Peyer's patch (tissue), 4 donors: Measurements from ENCODE around the gene LHB. TPM values are rescaled to one million over a fixed set of nuclear protein-coding genes. Genes with fewer than 3 reads are reported as not detected.

Experiments
- DNase-seq, 3 donors: peaks; one replicate each; pipeline ENCODE4 v3.0.0-alpha.2; 2017 to 2019
- H3K27ac ChIP-seq, 4 donors: fragments of 200-600 bp; sonication (generic); one replicate each; pipeline ENCODE4 v1.5.1; 2016 to 2019
- H3K27me3 ChIP-seq, 2 donors: fragments of 200-600 bp; sonication (generic); one replicate each; pipeline ENCODE4 v1.5.1; 2019
- H3K36me3 ChIP-seq, 3 donors: fragments of 200-600 bp; sonication (generic); one replicate each; pipeline ENCODE4 v1.5.1; 2016 to 2019
- H3K4me1 ChIP-seq, 4 donors: fragments of 200-600 bp; sonication (generic); one replicate each; pipeline ENCODE4 v1.5.1; 2016 to 2019
- H3K4me3 ChIP-seq, 4 donors: fragments of 200-600 bp; sonication (generic); 1 replicate in 3 of 4; 2 replicates in 1 of 4; pipeline ENCODE4 v1.5.1; 2016 to 2019; ENCODE audit warnings: mild to moderate bottlenecking in 1 of 4
- H3K9me3 ChIP-seq, 4 donors: fragments of 200-600 bp; sonication (generic); one replicate each; pipeline ENCODE4 v1.5.1; 2016 to 2019; ENCODE audit warnings: mild to moderate bottlenecking in 1 of 4
- POLR2A ChIP-seq, 2 donors: fragments of 450-650 bp; IDR thresholded peaks; one replicate each; pipeline ENCODE4 v1.5.1; 2017; ENCODE audit warnings: antibody characterized with exemption in 2 of 2, mild to moderate bottlenecking in 2 of 2, moderate library complexity in 2 of 2
- small RNA-seq, 2 donors: library from RNA; depleted of rRNA; stranded (forward); fragments of <200 nt; gene quantifications; one replicate each; pipeline ENCODE3, GENCODE V24; 2016
- total RNA-seq, 4 donors: library from RNA; depleted of rRNA; stranded (reverse); fragments of >200 nt; gene quantifications; one replicate each; pipeline ENCODE4 v1.1.0, GENCODE V29; 2016
- TF ChIP-seq, protein P1 (sequence below), 6 experiments: fragments of 450-650 bp in 4 of 6; fragments of 200-600 bp in 2 of 6; sonication (generic) in 1 of 6; IDR thresholded peaks; one replicate each; pipeline ENCODE4 v1.5.1; 2017 to 2019; ENCODE audit warnings: antibody characterized with exemption in 6 of 6, mild to moderate bottlenecking in 3 of 6, moderate library complexity in 1 of 6

LHB gene
- total RNA-seq, 4 donors from 2014 or later: 15.8 TPM; not detected in 3

GRCh38 chr19:48967346-48968178 lies 49.3 kb downstream of the LHB start:
- TF ChIP-seq POLR2A (IDR thresholded peaks at IDR 0.05): no peak
- TF ChIP-seq, protein P1, sequence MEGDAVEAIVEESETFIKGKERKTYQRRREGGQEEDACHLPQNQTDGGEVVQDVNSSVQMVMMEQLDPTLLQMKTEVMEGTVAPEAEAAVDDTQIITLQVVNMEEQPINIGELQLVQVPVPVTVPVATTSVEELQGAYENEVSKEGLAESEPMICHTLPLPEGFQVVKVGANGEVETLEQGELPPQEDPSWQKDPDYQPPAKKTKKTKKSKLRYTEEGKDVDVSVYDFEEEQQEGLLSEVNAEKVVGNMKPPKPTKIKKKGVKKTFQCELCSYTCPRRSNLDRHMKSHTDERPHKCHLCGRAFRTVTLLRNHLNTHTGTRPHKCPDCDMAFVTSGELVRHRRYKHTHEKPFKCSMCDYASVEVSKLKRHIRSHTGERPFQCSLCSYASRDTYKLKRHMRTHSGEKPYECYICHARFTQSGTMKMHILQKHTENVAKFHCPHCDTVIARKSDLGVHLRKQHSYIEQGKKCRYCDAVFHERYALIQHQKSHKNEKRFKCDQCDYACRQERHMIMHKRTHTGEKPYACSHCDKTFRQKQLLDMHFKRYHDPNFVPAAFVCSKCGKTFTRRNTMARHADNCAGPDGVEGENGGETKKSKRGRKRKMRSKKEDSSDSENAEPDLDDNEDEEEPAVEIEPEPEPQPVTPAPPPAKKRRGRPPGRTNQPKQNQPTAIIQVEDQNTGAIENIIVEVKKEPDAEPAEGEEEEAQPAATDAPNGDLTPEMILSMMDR (IDR thresholded peaks at IDR 0.05): no peak
- H3K4me1 ChIP-seq: peaks cover 0 to 33% (median 28%) of the 10 kb centered on the region in 4 donors

GRCh38 chr19:48966541-48967345 lies 50.1 kb downstream of the LHB start:
- H3K4me1 ChIP-seq: peaks cover 0 to 40% (median 32%) of the 10 kb centered on the region in 4 donors
- no peak for DNase-seq
- H3K36me3 ChIP-seq: peaks cover 0 to 48% (median 0%) of the 10 kb centered on the region in 3 donors

More at GRCh38 chr19:48967346-48968178, 49.3 kb downstream of the LHB start:
- peak overlapping the region in 2 of 4 donors; percentile 72 to 91 for H3K4me3 ChIP-seq
- H3K36me3 ChIP-seq: peaks cover 0 to 56% (median 0%) of the 10 kb centered on the region in 3 donors
- DNase-seq: peak in 1 of 3 donors; percentile 62
- H3K27me3 ChIP-seq: no peaks in the 10 kb centered on the region
- H3K27ac ChIP-seq: peak overlapping the region in 3 of 4 donors; percentile 46 to 96 (median 95)
- H3K9me3 ChIP-seq: no peaks in the 10 kb centered on the region

More at GRCh38 chr19:48966541-48967345, 50.1 kb downstream of the LHB start:
- no peaks in the 10 kb centered on the region for H3K27me3 ChIP-seq
- H3K27ac ChIP-seq: peak overlapping the region; percentile 80 to 96 (median 96)
- H3K4me3 ChIP-seq: peak overlapping the region; percentile 58 to 91 (median 74)
- TF ChIP-seq, protein P1 (IDR thresholded peaks at IDR 0.05): no peak
- no peak for TF ChIP-seq POLR2A (IDR thresholded peaks at IDR 0.05)
- no peaks in the 10 kb centered on the region for H3K9me3 ChIP-seq

Small RNA genes within 50 kb of the gene (small RNA-seq; reads per million reads assigned to genes)
- gene MIR6798: 0 to 0.13 reads per million in 2 donors

Other genes starting within 250 kb of the LHB start
- 10 to 100 TPM; 22.4 to 53.6 (median 30.2) TPM for gene BCAT2, start 206.1 kb downstream of the LHB start, total RNA-seq
- gene HSD17B14, start 180.6 kb downstream of the LHB start, total RNA-seq: 1 to 10 TPM in 3 of 4 donors, not detected in 1; 2.0 to 8.8 (median 2.8) TPM
- 10 to 100 TPM in 1 of 4 donors, 1 to 10 TPM in 3; 2.8 to 38.8 (median 5.9) TPM for gene PLEKHA4, start 148.5 kb downstream of the LHB start, total RNA-seq
- gene PPP1R15A, start 144.7 kb downstream of the LHB start, total RNA-seq: 100 to 1,000 TPM in 2 of 4 donors, 10 to 100 TPM in 2; 39.2 to 198 (median 80.3) TPM
- not detected for gene TULP2, start 118.3 kb downstream of the LHB start, total RNA-seq
- gene NUCB1, start 116.8 kb downstream of the LHB start, total RNA-seq: 100 to 1,000 TPM; 154 to 506 (median 444) TPM
- 10 to 100 TPM in 3 of 4 donors, not detected in 1; 14.6 to 55.5 (median 45.9) TPM for gene DHDH, start 83.4 kb downstream of the LHB start, total RNA-seq
- gene BAX, start 62.2 kb downstream of the LHB start, total RNA-seq: 100 to 1,000 TPM in 3 of 4 donors, 10 to 100 TPM in 1; 71.0 to 138 (median 104) TPM
- gene FTL, start 51.8 kb downstream of the LHB start, total RNA-seq: 1,000 to 10,000 TPM; 5,249 to 9,852 (median 6,180) TPM
- 10 to 100 TPM; 24.8 to 61.8 (median 44.0) TPM for gene GYS1, start 23.8 kb downstream of the LHB start, total RNA-seq
- gene RUVBL2, start 23.2 kb downstream of the LHB start, total RNA-seq: 100 to 1,000 TPM in 1 of 4 donors, 10 to 100 TPM in 3; 34.2 to 111 (median 42.8) TPM
- not detected for gene CGB3, start 7.2 kb upstream of the LHB start, total RNA-seq
- gene CGB2, start 14.8 kb upstream of the LHB start, total RNA-seq: not detected
- gene CGB1, start 19.8 kb upstream of the LHB start, total RNA-seq: not detected
- not detected for gene CGB5, start 26.8 kb upstream of the LHB start, total RNA-seq
- not detected for gene CGB8, start 32.0 kb upstream of the LHB start, total RNA-seq
- not detected for gene CGB7, start 40.7 kb upstream of the LHB start, total RNA-seq
- gene NTF4, start 47.7 kb upstream of the LHB start, total RNA-seq: not detected
- gene KCNA7, start 55.6 kb upstream of the LHB start, total RNA-seq: not detected
- 100 to 1,000 TPM; 240 to 520 (median 395) TPM for gene SNRNP70, start 68.4 kb upstream of the LHB start, total RNA-seq
- gene LIN7B, start 97.3 kb upstream of the LHB start, total RNA-seq: 10 to 100 TPM in 3 of 4 donors, not detected in 1; 13.5 to 29.4 (median 18.0) TPM
- gene C19orf73, start 102.1 kb upstream of the LHB start, total RNA-seq: 1 to 10 TPM in 3 of 4 donors, not detected in 1; 3.6 to 6.1 (median 4.6) TPM
- gene PPFIA3, start 102.5 kb upstream of the LHB start, total RNA-seq: 10 to 100 TPM; 12.7 to 24.8 (median 16.4) TPM
- under 1 TPM in 3 of 4 donors, not detected in 1; 0.35 to 0.76 (median 0.67) TPM for gene HRC, start 138.3 kb upstream of the LHB start, total RNA-seq
- gene TRPM4, start 140.7 kb upstream of the LHB start, total RNA-seq: 100 to 1,000 TPM; 228 to 419 (median 258) TPM